Measurements from ENCODE around the gene KMT2D. TPM values are rescaled to one million over a fixed set of nuclear protein-coding genes. Genes with fewer than 3 reads are reported as not detected.
A peak's percentile ranks its signal among the peaks of the same experiment; 100 is the strongest.

Gene KMT2D
- total and polyA plus RNA-seq, 11 donors = 32.5 to 82.7 (median 49.7) TPM

DNA sequence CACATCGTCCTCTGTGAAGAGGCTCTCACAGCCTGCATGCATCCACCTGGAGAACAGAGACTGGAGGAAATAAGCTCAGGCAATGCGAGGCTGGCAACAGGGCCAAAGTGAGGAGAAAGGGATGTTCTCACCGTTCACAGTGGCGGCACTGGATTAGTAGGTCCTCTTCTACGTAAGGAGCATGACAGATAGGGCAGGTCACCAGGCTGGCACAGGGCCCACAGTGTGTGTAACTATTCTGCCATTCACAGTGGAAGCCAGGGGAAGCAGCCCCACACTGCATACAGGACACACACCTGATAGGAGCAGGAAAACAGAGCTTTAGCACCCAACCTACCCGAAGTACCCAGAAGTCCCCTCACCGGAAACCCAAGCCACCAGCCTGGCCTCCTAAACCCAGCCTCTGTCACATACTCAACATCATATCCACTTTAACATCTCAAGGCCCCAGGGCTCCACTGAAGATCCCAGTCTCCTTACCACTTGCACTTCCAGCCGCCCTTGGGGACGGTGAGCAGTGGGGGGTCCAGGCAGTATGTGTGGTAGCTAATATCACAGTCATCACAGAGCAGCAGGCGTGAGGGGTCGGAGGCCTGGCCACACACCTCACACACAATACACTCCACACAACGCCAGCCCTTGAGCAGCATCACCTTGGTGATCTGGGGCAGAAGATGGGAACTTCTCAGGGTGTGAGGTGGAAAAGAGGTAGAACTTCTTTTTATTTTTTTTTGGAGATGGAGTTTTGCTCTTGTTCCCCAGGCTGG is 14.3 kb downstream of the KMT2D start:
- Histone ChIP-seq H3K9me3 (no peaks in the 10 kb centered on the region), H3K27ac (no peak overlapping the region), H3K36me3 (peaks cover 0 to 100% (median 100%) of the 10 kb centered on the region in 9 donors), H3K4me3 (no peak overlapping the region), H3K4me1 (peaks cover 0 to 5% (median 0%) of the 10 kb centered on the region in 12 donors), H3K27me3 (no peaks in the 10 kb centered on the region)
- intact Hi-C loops (cut with DNase I) = no loop called here
- peak in 3 of 4 donors; percentile 6 to 34 (median 31) for ATAC-seq
- peak in 1 of 5 donors; percentile 59 for DNase-seq
- TF ChIP-seq, protein P1, sequence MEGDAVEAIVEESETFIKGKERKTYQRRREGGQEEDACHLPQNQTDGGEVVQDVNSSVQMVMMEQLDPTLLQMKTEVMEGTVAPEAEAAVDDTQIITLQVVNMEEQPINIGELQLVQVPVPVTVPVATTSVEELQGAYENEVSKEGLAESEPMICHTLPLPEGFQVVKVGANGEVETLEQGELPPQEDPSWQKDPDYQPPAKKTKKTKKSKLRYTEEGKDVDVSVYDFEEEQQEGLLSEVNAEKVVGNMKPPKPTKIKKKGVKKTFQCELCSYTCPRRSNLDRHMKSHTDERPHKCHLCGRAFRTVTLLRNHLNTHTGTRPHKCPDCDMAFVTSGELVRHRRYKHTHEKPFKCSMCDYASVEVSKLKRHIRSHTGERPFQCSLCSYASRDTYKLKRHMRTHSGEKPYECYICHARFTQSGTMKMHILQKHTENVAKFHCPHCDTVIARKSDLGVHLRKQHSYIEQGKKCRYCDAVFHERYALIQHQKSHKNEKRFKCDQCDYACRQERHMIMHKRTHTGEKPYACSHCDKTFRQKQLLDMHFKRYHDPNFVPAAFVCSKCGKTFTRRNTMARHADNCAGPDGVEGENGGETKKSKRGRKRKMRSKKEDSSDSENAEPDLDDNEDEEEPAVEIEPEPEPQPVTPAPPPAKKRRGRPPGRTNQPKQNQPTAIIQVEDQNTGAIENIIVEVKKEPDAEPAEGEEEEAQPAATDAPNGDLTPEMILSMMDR (IDR thresholded peaks at IDR 0.05) = no peak
- no peak for TF ChIP-seq POLR2A (IDR thresholded peaks at IDR 0.05)
- WGBS, 4 donors = 74 to 86% (median 83%) methylated on average over 12 of the region's 12 CpGs

DNA sequence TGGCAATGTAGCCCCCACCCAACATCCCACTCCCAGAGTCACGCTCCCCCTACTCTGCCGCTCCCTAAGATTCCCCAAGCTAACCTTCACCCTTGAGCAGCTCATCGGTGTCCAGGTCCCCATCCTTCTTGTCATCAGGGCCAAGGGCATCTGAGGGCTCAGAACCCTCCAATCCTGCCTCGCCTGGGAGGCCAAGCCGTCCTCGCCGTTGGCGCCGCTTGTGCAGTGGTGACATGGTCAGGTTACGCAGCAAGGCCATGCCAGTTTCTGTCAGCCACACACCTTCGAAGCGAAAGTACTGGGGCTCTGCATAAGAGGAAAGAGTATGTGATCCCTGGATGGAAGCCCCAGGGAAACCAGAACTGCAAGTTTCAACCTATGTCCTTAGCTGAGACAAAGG is 15.9 kb downstream of the KMT2D start:
- H3K36me3 ChIP-seq = peaks cover 0 to 100% (median 100%) of the 10 kb centered on the region in 9 donors

DNA sequence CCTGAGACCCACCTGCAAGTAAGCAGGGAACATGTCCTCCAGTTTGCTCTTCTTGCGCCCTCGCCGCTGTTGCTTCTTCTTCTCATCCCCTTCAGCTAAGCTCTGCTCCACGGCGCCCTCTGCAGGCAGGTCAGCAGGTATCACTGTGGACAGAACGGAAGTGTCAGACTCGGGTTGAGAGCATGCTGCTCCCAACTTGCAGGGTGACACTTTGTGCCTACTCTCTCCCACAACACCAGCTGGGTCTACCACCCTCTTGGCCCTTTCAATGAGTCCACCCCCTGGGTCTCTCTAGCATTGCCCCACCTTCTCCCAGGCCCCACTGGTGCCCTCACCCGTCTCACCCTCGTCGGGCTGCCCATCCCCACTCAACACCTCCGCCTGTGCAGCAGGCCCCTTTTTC is 16.7 kb downstream of the KMT2D start:
- peaks cover 0 to 100% (median 100%) of the 10 kb centered on the region in 9 donors for H3K36me3 ChIP-seq
- peak; percentile 51 to 86 (median 67) for DNase-seq
- H3K27me3 ChIP-seq = no peaks in the 10 kb centered on the region
- H3K4me1 ChIP-seq = peaks cover 0 to 5% (median 0%) of the 10 kb centered on the region in 12 donors
- intact Hi-C loops (cut with DNase I) = no loop called here
- no peak overlapping the region for H3K4me3 ChIP-seq
- WGBS, 4 donors = 60 to 65% (median 62%) methylated on average over 11 of the region's 11 CpGs
- H3K9me3 ChIP-seq = no peaks in the 10 kb centered on the region
- TF ChIP-seq, protein P1 (IDR thresholded peaks at IDR 0.05) = peak; percentile 45 to 74 (median 58)
- no peak for TF ChIP-seq POLR2A (IDR thresholded peaks at IDR 0.05)
- no peak overlapping the region for H3K27ac ChIP-seq
- peak in 3 of 4 donors; percentile 33 to 44 (median 42) for ATAC-seq

More for the DNA sequence above, 15.9 kb downstream of the KMT2D start:
- H3K4me1 ChIP-seq = peaks cover 0 to 5% (median 0%) of the 10 kb centered on the region in 12 donors
- no peaks in the 10 kb centered on the region for H3K9me3 ChIP-seq
- DNase-seq = no peak
- whole genome bisulfite sequencing, 4 donors = 94 to 97% (median 96%) methylated on average over 12 of the region's 12 CpGs
- H3K4me3 ChIP-seq = no peak overlapping the region
- no peak overlapping the region for H3K27ac ChIP-seq
- TF ChIP-seq, protein P1 (IDR thresholded peaks at IDR 0.05) = no peak
- no peak for TF ChIP-seq POLR2A (IDR thresholded peaks at IDR 0.05)
- ATAC-seq = no peak
- H3K27me3 ChIP-seq = no peaks in the 10 kb centered on the region
- intact Hi-C loops (cut with DNase I) = no loop called here

DNA sequence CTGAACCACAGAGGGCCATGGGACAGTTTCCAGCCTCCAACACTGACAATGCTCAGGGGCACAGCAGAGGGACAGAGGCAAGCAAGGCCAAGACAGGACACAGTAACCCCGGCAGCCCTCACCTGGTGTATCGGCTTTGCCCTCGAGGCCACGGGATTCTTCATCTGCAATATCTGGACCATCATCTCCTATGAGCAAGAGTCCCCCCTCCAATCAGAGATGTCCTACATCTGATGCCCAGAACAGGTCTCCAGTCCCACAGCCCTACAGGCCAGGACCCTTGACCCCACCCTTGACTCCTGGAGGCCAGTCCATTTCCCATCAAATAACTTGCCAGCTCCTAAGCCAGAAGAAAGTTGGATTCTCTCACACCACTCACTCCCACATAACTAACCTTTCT is 17.4 kb downstream of the KMT2D start:
- DNase-seq (no peak), ATAC-seq (no peak)
- Histone ChIP-seq H3K27ac (no peak overlapping the region), H3K9me3 (no peaks in the 10 kb centered on the region), H3K4me1 (peaks cover 0 to 5% (median 0%) of the 10 kb centered on the region in 12 donors), H3K27me3 (no peaks in the 10 kb centered on the region), H3K36me3 (peaks cover 0 to 100% (median 100%) of the 10 kb centered on the region in 9 donors), H3K4me3 (no peak overlapping the region)
- 91 to 94% (median 93%) methylated on average over 4 of the region's 4 CpGs; no CpG with 5 or more reads in 1 of the 4 donors for WGBS, 4 donors
- intact Hi-C loops (cut with DNase I) = no loop called here
- TF ChIP-seq, protein P1 (IDR thresholded peaks at IDR 0.05) = no peak
- no peak for TF ChIP-seq POLR2A (IDR thresholded peaks at IDR 0.05)
